SK-N-SH treated with all-trans-retinoic acid at 6 μM for 48 hours (cell line): Measurements from ENCODE around the gene MEP1A.
"Not testable (repeated sequence)": the region's sequence is repeated elsewhere in the genome, so short reads cannot be mapped to it uniquely, and the experiment has no call there.

Source experiments
- ATAC-seq: fragments of 200-7000 bp; cut with Tn5 transposase; 3 replicates; pipeline ENCODE4 v1.9.1; 2020; ENCODE audit warnings: mild to moderate bottlenecking, moderate library complexity
- CREB5 ChIP-seq: fragments of 250-450 bp; sonication (Bioruptor Pico); IDR thresholded peaks from 2 replicates; pipeline ENCODE4 v1.5.1; 2020; ENCODE audit warnings: low read depth, mild to moderate bottlenecking, moderate library complexity
- CSDC2 ChIP-seq: fragments of 250-450 bp; sonication (Bioruptor Pico); IDR thresholded peaks from 2 replicates; pipeline ENCODE4 v1.5.0; 2020; ENCODE audit warnings: mild to moderate bottlenecking, moderate library complexity
- PATZ1 ChIP-seq: fragments of 250-450 bp; sonication (Bioruptor Pico); IDR thresholded peaks from 2 replicates; pipeline ENCODE4 v1.8.0; 2020; ENCODE audit warnings: mild to moderate bottlenecking, moderate library complexity, borderline replicate concordance
- POU6F1 ChIP-seq: fragments of 250-450 bp; sonication (Bioruptor Pico); IDR thresholded peaks from 2 replicates; pipeline ENCODE4 v1.8.0; 2021; ENCODE audit warnings: low read depth, mild to moderate bottlenecking, moderate library complexity, borderline replicate concordance
- PPARA ChIP-seq: fragments of 250-450 bp; sonication (Bioruptor Pico); IDR thresholded peaks from 2 replicates; pipeline ENCODE4 v1.5.0; 2020; ENCODE audit warnings: mild to moderate bottlenecking, borderline replicate concordance
- RARB ChIP-seq: fragments of 250-450 bp; sonication (Bioruptor Pico); IDR thresholded peaks from 2 replicates; pipeline ENCODE4 v1.8.0; 2021; ENCODE audit warnings: mild to moderate bottlenecking, moderate library complexity
- SNAI2 ChIP-seq: fragments of 250-450 bp; sonication (Bioruptor Pico); IDR thresholded peaks from 2 replicates; pipeline ENCODE4 v1.5.0; 2020; ENCODE audit warnings: mild to moderate bottlenecking, moderate library complexity
- TOX ChIP-seq: fragments of 250-450 bp; sonication (Bioruptor Pico); IDR thresholded peaks from 2 replicates; pipeline ENCODE4 v1.8.0; 2021; ENCODE audit warnings: mild to moderate bottlenecking, moderate library complexity, borderline replicate concordance
- TSHZ2 ChIP-seq: fragments of 250-450 bp; sonication (Bioruptor Pico); IDR thresholded peaks from 2 replicates; pipeline ENCODE4 v1.5.0; 2020; ENCODE audit warnings: mild to moderate bottlenecking, moderate library complexity
- ZC3H10 ChIP-seq: fragments of 250-450 bp; sonication (Bioruptor Pico); IDR thresholded peaks from 2 replicates; pipeline ENCODE4 v1.5.1; 2021; ENCODE audit warnings: mild to moderate bottlenecking, moderate library complexity
- ZFP3 ChIP-seq: fragments of 250-450 bp; sonication (Bioruptor Pico); IDR thresholded peaks from 2 replicates; pipeline ENCODE4 v1.5.0; 2020; ENCODE audit warnings: mild to moderate bottlenecking, moderate library complexity
- ZFP30 ChIP-seq: fragments of 450-650 bp; formaldehyde crosslinking; IDR thresholded peaks from 2 replicates; pipeline ENCODE4 v1.5.0; 2022; ENCODE audit warnings: mild to moderate bottlenecking, moderate library complexity
- ZNF565 ChIP-seq: fragments of 450-650 bp; formaldehyde crosslinking; conservative IDR thresholded peaks from 2 replicates; pipeline ENCODE4 v1.5.0; 2020; ENCODE audit warnings: low read depth, mild to moderate bottlenecking, moderate library complexity
- ZNF70 ChIP-seq: fragments of 450-650 bp; formaldehyde crosslinking; IDR thresholded peaks from 2 replicates; pipeline ENCODE4 v1.5.0; 2020; ENCODE audit warnings: mild to moderate bottlenecking, moderate library complexity
- ZNF8 ChIP-seq: fragments of 450-650 bp; formaldehyde crosslinking; IDR thresholded peaks from 2 replicates; pipeline ENCODE4 v1.5.0; 2020; ENCODE audit warnings: mild to moderate bottlenecking, moderate library complexity

Gene MEP1A

GRCh38 chr6:46849361-46849690 is 56.1 kb downstream of the MEP1A start:
- ATAC-seq: no peak
- TF ChIP-seq PATZ1 (CRISPR knock-in tag): no peak
- TF ChIP-seq ZNF8: no peak
- TF ChIP-seq TOX: no peak
- TF ChIP-seq POU6F1: no peak
- TF ChIP-seq CSDC2 (CRISPR knock-in tag): no peak
- no peak for TF ChIP-seq PPARA (CRISPR knock-in tag)
- TF ChIP-seq ZC3H10 (CRISPR knock-in tag): no peak
- TF ChIP-seq RARB: no peak
- TF ChIP-seq CREB5 (CRISPR knock-in tag): no peak

GRCh38 chr6:46850792-46851191 is 57.6 kb downstream of the MEP1A start:
- ATAC-seq: no peak
- no peak for TF ChIP-seq ZNF565 (CRISPR knock-in tag)
- no peak for TF ChIP-seq ZFP30
- no peak for TF ChIP-seq CSDC2 (CRISPR knock-in tag)
- TF ChIP-seq PATZ1 (CRISPR knock-in tag): no peak
- TF ChIP-seq RARB: no peak
- TF ChIP-seq TSHZ2: no peak
- no peak for TF ChIP-seq SNAI2
- TF ChIP-seq, all 23 proteins: peak for 0

GRCh38 chr6:46851576-46851975 is 58.4 kb downstream of the MEP1A start:
- ATAC-seq: not testable (repeated sequence)

GRCh38 chr6:46855966-46856365 is 62.8 kb downstream of the MEP1A start:
- peak; percentile 72 for ATAC-seq

GRCh38 chr6:46862381-46862780 is 69.2 kb downstream of the MEP1A start:
- ATAC-seq: no peak
- TF ChIP-seq ZNF70 (CRISPR knock-in tag) (no peak), ZFP3 (CRISPR knock-in tag) (no peak), POU6F1 (no peak)
- TF ChIP-seq, all 23 proteins: peak for 0
